Fibroblast of skin of scalp (primary cell): ENCODE results near the gene CCRL2.
A peak's percentile ranks its signal among the peaks of the same experiment; 100 is the strongest.
"Not testable (repeated sequence)": the region's sequence is repeated elsewhere in the genome, so short reads cannot be mapped to it uniquely, and the experiment has no call there.

ENCODE experiments used
- DNase-seq: peaks from one replicate; pipeline ENCODE4 v3.0.0-alpha.2; 2013

The CCRL2 gene

GRCh38 chr3:46429671-46430070 lies 22.6 kb downstream of the CCRL2 start:
- DNase-seq = no peak

GRCh38 chr3:46430879-46431278 lies 23.8 kb downstream of the CCRL2 start:
- not testable (repeated sequence) for DNase-seq

GRCh38 chr3:46431905-46432304 lies 24.8 kb downstream of the CCRL2 start:
- DNase-seq = not testable (repeated sequence)

GRCh38 chr3:46433118-46433517 lies 26.1 kb downstream of the CCRL2 start:
- not testable (repeated sequence) for DNase-seq

- no peak for DNase-seq
Observed at GRCh38 chr3:46433841-46434240, 26.8 kb downstream of the CCRL2 start.

GRCh38 chr3:46435081-46435726 lies 28.1 kb downstream of the CCRL2 start:
- DNase-seq = no peak

- DNase-seq = no peak
Observed at GRCh38 chr3:46438831-46439230, 31.8 kb downstream of the CCRL2 start.

GRCh38 chr3:46440531-46441294 lies 33.7 kb downstream of the CCRL2 start:
- no peak for DNase-seq

- peak; percentile 47 for DNase-seq
Observed at GRCh38 chr3:46442576-46443530, 35.8 kb downstream of the CCRL2 start.

- DNase-seq = no peak
Observed at GRCh38 chr3:46447228-46447985, 40.3 kb downstream of the CCRL2 start.

GRCh38 chr3:46448721-46449120 lies 41.7 kb downstream of the CCRL2 start:
- DNase-seq = no peak

GRCh38 chr3:46449755-46450552 lies 42.9 kb downstream of the CCRL2 start:
- DNase-seq = peak; percentile 14

- no peak for DNase-seq
Observed at GRCh38 chr3:46453526-46454208, 46.6 kb downstream of the CCRL2 start.

GRCh38 chr3:46454209-46454595 lies 47.1 kb downstream of the CCRL2 start:
- DNase-seq = no peak

GRCh38 chr3:46454606-46455005 lies 47.5 kb downstream of the CCRL2 start:
- no peak for DNase-seq

GRCh38 chr3:46455231-46456115 lies 48.4 kb downstream of the CCRL2 start:
- no peak for DNase-seq

GRCh38 chr3:46456118-46456517 lies 49.1 kb downstream of the CCRL2 start:
- no peak for DNase-seq
